ENCODE results near the gene GLT8D2. TPM values are rescaled to one million over a fixed set of nuclear protein-coding genes. Genes with fewer than 3 reads are reported as not detected.

GLT8D2 gene
- total RNA-seq, 2 donors from 2014 or later: 1.6 to 5.1 TPM

DNA sequence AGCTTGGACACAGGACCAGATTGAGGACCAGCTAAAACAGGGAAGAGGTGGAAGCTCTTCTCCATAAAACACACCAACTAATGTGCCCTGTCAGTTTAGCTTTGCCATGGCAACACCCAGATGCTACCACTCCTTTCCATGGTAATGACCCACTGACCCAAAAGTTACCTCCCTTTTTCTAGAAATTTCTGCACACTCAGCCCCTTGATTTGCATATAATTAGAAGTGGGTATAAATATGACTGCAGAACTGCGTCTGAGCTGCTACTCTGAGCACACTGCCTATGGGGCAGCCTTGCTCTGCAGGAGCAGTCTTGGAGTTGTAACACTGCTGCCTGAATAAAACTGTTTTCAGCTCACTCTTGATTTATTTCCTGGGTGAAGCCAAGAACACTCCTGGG, 87.5 kb downstream of the GLT8D2 start:
- no peaks in the 10 kb centered on the region for H3K36me3 ChIP-seq
- DNase-seq: no peak
- no peak overlapping the region for H3K4me3 ChIP-seq
- no peak for TF ChIP-seq CTCF (IDR thresholded peaks at IDR 0.05)
- no peaks in the 10 kb centered on the region for H3K27me3 ChIP-seq
- intact Hi-C loops (cut with DNase I): no loop called here
- H3K27ac ChIP-seq: no peak overlapping the region
- H3K9ac ChIP-seq (ENCODE audit: low read depth in 2 of 2, low read length in 2 of 2): no peak overlapping the region
- peaks cover 2% of the 10 kb centered on the region for H3K4me1 ChIP-seq
- no peaks in the 10 kb centered on the region for H3K9me3 ChIP-seq

- intact Hi-C loops (cut with DNase I): no loop called here
- Histone ChIP-seq H3K4me1 (peaks cover 4% of the 10 kb centered on the region), H3K27me3 (no peaks in the 10 kb centered on the region), H3K27ac (no peak overlapping the region), H3K4me3 (no peak overlapping the region), H3K9ac (ENCODE audit: low read depth in 2 of 2, low read length in 2 of 2) (no peak overlapping the region), H3K36me3 (no peaks in the 10 kb centered on the region), H3K9me3 (no peaks in the 10 kb centered on the region)
- no peak for DNase-seq
- no peak for TF ChIP-seq CTCF (IDR thresholded peaks at IDR 0.05)
These were observed 89.3 kb downstream of the GLT8D2 start for GRCh38 chr12:103960616-103961227.

DNA sequence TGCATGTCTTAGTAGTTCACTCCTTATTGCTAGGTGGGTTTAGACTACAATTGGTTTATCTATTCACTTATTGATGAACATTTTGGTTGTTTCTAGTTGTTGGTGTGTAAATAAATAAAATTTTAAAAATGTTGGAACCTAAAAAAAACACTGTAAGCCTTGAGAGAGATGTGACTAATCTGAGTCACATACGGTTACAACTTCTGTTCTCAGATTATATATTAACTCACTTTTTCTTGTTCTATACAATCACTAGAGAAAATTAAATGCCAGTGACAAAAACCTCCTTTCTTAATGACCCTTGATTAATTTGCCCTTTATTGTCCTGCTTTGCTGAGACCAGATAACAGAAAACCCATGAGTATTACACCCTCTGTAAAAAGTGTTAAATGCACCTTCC, 91.4 kb downstream of the GLT8D2 start:
- Histone ChIP-seq H3K36me3 (no peaks in the 10 kb centered on the region), H3K9ac (ENCODE audit: low read depth in 2 of 2, low read length in 2 of 2) (no peak overlapping the region), H3K9me3 (no peaks in the 10 kb centered on the region), H3K4me3 (no peak overlapping the region), H3K4me1 (peaks cover 4% of the 10 kb centered on the region), H3K27ac (no peak overlapping the region), H3K27me3 (no peaks in the 10 kb centered on the region)
- DNase-seq: no peak
- intact Hi-C loops (cut with DNase I): no loop called here
- TF ChIP-seq CTCF (IDR thresholded peaks at IDR 0.05): no peak

DNA sequence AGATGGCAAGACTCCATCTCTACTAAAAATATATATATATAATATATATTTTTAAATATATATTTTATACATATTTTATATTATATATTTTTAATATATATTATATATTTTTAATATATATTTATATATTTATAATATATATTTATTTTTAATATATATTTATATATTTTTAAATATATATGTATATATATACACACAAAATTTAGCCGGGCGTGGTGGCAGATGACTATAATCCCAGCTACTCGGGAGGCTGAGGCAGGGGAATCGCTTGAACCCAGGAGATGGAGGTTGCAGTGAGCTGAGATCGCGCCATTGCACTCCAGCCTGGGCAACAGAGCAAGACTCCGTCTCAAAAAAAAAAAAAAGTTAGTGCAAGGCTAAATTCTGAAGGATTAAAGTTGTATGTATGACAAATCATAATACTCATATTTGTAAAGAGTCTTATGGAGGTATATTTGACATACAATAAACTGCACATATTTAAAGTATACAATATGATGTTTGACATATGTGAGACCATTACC, 92.1 kb downstream of the GLT8D2 start:
- TF ChIP-seq CTCF (IDR thresholded peaks at IDR 0.05): no peak
- Histone ChIP-seq H3K9ac (ENCODE audit: low read depth in 2 of 2, low read length in 2 of 2) (no peak overlapping the region), H3K4me1 (peaks cover 4% of the 10 kb centered on the region), H3K27ac (peak overlapping the region; percentile 91), H3K4me3 (peak overlapping the region; percentile 96), H3K36me3 (no peaks in the 10 kb centered on the region), H3K27me3 (no peaks in the 10 kb centered on the region), H3K9me3 (no peaks in the 10 kb centered on the region)
- no peak for DNase-seq
- intact Hi-C loops (cut with DNase I): no loop called here

DNA sequence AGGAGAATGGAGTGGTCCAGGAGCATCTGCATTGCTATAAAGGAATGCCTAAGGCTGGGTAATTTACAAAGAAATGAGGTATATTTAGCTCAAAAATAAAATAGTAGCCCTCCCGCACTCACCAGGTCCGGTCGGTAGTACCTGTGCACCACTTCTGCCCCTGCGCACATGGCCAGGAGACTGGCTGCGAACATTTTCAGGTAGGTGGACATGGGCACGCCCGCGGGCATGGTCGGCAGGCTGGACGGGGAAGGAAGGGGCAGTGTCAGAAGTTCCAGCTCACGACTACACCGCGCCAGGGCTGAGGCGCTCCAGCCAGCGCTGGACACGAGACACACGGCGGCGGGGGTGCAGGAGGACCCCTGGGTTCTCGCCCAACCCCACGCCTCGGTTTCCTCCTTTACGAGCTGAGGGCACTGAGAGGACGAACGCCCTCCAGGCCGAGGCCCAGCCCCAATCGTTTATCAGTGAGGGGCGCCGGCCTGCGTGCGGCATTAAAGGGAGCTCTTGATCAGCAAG, 93.4 kb downstream of the GLT8D2 start:
- Histone ChIP-seq H3K4me1 (peaks cover 4% of the 10 kb centered on the region), H3K27ac (peak overlapping the region; percentile 91), H3K9ac (ENCODE audit: low read depth in 2 of 2, low read length in 2 of 2) (peak overlapping the region; percentile 85 to 88), H3K27me3 (no peaks in the 10 kb centered on the region), H3K9me3 (no peaks in the 10 kb centered on the region), H3K4me3 (peak overlapping the region; percentile 96), H3K36me3 (no peaks in the 10 kb centered on the region)
- peak; percentile 52 for DNase-seq
- TF ChIP-seq CTCF (IDR thresholded peaks at IDR 0.05): no peak
- intact Hi-C loops (cut with DNase I): no loop called here
